ENCODE measurements around the gene SPTSSB.

The SPTSSB gene

DNA sequence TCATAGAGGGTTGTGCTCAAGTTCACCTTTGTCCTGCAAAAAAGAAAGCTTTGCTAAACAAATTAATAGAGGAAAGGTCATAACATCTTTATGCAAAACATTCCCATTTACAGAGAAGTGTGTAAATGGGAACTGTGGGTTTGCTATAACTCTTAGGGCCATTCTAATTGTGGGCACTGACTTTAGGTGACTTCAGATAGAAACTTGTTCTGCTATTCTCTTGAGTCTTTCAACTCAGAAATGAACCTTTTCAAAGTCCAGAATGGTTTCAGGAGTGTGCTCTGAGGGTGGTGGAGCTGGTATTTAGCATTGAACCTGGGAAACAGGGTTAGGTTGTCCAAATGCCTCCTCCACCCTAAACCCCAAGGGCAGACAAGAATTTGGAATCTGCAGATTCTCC is 34.0 kb downstream of the SPTSSB start:
- TF ChIP-seq, protein P1, sequence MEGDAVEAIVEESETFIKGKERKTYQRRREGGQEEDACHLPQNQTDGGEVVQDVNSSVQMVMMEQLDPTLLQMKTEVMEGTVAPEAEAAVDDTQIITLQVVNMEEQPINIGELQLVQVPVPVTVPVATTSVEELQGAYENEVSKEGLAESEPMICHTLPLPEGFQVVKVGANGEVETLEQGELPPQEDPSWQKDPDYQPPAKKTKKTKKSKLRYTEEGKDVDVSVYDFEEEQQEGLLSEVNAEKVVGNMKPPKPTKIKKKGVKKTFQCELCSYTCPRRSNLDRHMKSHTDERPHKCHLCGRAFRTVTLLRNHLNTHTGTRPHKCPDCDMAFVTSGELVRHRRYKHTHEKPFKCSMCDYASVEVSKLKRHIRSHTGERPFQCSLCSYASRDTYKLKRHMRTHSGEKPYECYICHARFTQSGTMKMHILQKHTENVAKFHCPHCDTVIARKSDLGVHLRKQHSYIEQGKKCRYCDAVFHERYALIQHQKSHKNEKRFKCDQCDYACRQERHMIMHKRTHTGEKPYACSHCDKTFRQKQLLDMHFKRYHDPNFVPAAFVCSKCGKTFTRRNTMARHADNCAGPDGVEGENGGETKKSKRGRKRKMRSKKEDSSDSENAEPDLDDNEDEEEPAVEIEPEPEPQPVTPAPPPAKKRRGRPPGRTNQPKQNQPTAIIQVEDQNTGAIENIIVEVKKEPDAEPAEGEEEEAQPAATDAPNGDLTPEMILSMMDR (IDR thresholded peaks at IDR 0.05; ENCODE audit: extremely low read depth, missing control alignments) = no peak
- DNase-seq (ENCODE audit: low spot score) = no peak

DNA sequence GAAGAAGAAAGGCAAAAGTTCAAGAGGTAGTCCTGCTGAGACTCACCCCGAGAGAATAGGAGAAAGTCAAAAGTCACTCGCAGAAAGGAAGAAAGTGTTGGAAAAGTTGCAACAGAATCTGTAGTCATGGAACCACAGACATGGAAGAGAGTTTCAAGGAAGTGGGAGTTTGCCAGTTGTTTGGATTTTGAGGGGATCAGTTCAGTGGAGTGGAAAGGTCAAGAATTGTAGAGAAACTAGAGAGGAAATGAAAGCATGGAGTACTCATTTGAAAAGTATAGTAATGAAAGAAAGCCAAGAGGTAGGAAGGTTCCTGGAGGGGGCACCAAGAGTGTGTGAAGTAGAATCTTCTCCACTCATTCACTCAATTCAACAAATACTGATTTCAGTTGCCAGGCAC is 34.7 kb downstream of the SPTSSB start:
- TF ChIP-seq, protein P1 (IDR thresholded peaks at IDR 0.05; ENCODE audit: extremely low read depth, missing control alignments) = no peak
- DNase-seq (ENCODE audit: low spot score) = no peak

DNA sequence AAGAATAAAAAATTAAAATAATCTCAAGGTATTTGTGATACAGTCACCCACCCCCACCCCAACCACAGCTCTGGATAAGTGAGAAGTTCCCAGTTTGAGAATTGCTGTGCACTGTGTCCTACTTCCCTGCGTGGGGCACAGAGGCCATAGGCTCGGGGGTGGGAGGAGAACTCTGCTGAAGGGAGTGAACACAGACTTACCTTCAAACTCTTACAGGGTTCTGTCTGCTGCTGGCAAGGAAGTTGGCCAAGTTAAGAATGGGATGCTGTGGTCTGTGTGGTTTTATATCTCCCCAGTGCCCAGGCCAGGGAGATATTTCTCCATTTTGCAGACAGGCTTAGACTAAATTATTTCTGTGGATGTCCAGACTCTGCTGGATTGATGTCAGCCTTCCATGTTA is 37.6 kb downstream of the SPTSSB start:
- TF ChIP-seq, protein P1 (IDR thresholded peaks at IDR 0.05; ENCODE audit: extremely low read depth, missing control alignments) = no peak
- DNase-seq (ENCODE audit: low spot score) = no peak

DNA sequence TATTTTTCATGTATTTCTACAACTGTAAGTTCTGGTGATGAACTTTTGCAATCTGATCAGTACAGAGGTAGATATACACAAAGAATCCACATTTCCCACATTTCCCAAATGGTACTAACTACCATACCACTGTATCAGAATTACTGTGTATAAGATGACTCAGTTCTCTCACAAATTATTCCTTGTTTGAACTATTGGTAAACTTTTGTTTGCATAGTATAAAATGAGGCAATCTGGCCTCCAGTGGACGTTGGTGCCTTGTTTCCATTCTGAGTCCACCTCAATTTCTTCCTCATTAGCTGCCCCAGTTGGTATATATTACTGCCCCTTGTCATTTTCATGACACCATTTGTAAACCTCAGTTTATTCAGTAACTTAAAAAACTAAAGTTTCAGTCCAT is 38.5 kb downstream of the SPTSSB start:
- no peak for DNase-seq (ENCODE audit: low spot score)
- TF ChIP-seq, protein P1 (IDR thresholded peaks at IDR 0.05; ENCODE audit: extremely low read depth, missing control alignments) = no peak

DNA sequence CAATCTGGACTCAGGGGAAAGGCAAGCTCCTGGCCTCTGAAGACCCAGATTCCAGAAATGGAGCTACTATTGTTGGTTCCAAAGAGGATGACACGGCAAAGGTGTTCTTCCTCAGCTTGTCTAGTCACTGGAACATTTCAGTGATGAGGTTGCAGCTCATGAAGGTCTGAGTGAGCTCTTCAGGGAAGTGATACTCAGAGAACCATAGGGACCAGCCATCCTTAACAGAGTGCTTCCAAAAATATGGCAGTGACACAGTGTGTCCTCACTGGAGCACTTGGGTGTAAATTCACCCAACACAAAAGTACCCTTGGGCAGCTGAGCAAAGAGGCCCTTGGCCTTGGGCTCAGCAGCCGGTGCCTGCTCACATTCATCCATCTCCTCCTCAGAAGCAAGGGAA is 46.3 kb downstream of the SPTSSB start:
- TF ChIP-seq, protein P1 (IDR thresholded peaks at IDR 0.05; ENCODE audit: extremely low read depth, missing control alignments) = no peak

DNA sequence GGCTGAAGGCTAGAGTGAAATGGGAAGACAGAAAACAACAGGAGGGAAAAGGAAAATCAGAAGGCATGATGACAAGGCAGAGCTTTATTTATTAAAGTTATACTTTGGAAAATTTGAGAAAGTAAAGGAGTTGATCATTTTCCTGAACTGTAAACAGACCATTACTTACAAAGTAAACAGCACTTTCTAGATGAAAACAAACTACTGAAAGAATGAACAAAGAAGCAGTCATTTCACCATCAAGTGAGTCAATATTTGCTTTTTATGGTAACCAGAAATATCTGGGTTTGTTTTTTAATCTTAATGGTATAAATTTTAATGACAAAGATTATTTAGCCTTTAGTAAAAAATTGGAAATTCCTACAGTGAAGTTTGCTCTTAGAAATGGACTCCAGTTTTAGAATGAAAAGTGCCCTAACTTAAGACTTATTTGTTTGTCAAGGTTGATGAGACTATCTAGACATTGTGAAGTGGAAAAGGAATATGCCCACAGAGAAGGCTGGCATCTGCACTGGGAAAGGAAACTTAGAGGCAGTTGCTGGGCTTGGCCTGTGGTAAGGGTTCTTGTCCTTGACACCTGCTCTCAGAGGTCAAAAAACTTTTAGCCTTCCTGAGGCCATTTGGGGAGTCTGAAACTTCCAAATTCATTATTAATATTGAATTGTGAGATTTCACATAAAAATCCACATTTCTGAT is 47.2 kb downstream of the SPTSSB start:
- DNase-seq (ENCODE audit: low spot score) = no peak
- TF ChIP-seq, protein P1 (IDR thresholded peaks at IDR 0.05; ENCODE audit: extremely low read depth, missing control alignments) = no peak

More for the DNA sequence above, 46.3 kb downstream of the SPTSSB start:
- no peak for DNase-seq (ENCODE audit: low spot score)

DNA sequence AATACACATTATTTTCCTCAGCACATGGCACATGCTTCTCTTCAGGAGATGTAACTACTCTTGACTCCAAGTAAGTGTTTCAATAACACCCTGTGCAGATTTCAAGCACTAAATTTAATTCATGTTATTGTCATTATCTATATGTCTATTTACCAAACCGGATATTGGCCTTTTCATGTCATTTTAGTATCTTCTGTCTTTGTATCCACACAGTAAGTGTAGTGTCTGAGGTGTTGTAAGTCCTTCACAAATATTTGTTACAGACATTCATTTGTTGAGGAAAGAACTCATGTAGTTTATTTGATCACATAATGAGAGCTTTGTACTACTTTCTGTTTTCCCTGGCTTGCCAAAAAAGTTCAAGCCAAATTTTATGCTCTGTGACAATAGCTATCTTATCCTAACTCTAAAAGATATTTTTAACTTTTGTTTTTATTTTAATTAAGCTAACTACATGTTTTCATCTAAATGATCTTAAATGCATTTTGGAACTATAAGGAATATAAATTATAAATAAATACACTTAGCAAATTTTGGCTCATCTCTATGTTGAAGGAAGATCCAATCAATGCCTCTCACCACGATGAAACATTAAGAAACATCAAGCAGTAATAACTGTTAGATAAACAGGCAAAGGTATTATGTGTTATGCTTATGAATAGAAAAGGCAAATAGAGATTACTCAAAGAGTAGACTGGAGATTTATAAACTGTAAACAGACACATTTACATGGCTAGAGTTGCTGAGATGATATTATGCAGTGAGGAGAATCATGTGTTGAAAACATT is 48.3 kb downstream of the SPTSSB start:
- TF ChIP-seq, protein P1 (IDR thresholded peaks at IDR 0.05; ENCODE audit: extremely low read depth, missing control alignments) = no peak
- no peak for DNase-seq (ENCODE audit: low spot score)
